LoVo (cell line): ENCODE results near the gene MACROD2.
A peak's percentile ranks its signal among the peaks of the same experiment; 100 is the strongest.

Source experiments
- DNase-seq: peaks from one replicate; pipeline ENCODE4 v3.0.0-alpha.2; 2016; ENCODE audit warnings: low spot score

MACROD2 gene

GRCh38 chr20:14337400-14338171, 342.3 kb downstream of the MACROD2 start, which contains the start of gene FLRT3:
TSS of gene FLRT3 (minus strand) at chr20:14337612. CDS start at chr20:14327506, 10,106 bp downstream.
- DNase-seq: peak; percentile 90

- no peak for DNase-seq
Observed at GRCh38 chr20:14341801-14342200, 346.5 kb downstream of the MACROD2 start.

GRCh38 chr20:14342918-14343317, 347.6 kb downstream of the MACROD2 start:
- DNase-seq: no peak

GRCh38 chr20:14343491-14344065, 348.3 kb downstream of the MACROD2 start:
- DNase-seq: no peak

- DNase-seq: no peak
Observed at GRCh38 chr20:14344746-14345145, 349.4 kb downstream of the MACROD2 start.

- DNase-seq: no peak
Observed at GRCh38 chr20:14355791-14356190, 360.5 kb downstream of the MACROD2 start.

- no peak for DNase-seq
Observed at GRCh38 chr20:14360416-14360815, 365.1 kb downstream of the MACROD2 start.

GRCh38 chr20:14361509-14362345, 366.4 kb downstream of the MACROD2 start:
- no peak for DNase-seq

GRCh38 chr20:14374196-14374595, 378.9 kb downstream of the MACROD2 start:
- DNase-seq: no peak

GRCh38 chr20:14375416-14375985, 380.2 kb downstream of the MACROD2 start:
- DNase-seq: no peak

- DNase-seq: no peak
Observed at GRCh38 chr20:14378326-14378725, 383.0 kb downstream of the MACROD2 start.

- no peak for DNase-seq
Observed at GRCh38 chr20:14383335-14383734, 388.0 kb downstream of the MACROD2 start.

GRCh38 chr20:14384416-14385175, 389.3 kb downstream of the MACROD2 start:
- DNase-seq: no peak

- no peak for DNase-seq
Observed at GRCh38 chr20:14385176-14385740, 389.9 kb downstream of the MACROD2 start.

GRCh38 chr20:14386726-14387125, 391.4 kb downstream of the MACROD2 start:
- no peak for DNase-seq

GRCh38 chr20:14401479-14402138, 406.3 kb downstream of the MACROD2 start:
- DNase-seq: no peak

GRCh38 chr20:14404515-14404914, 409.2 kb downstream of the MACROD2 start:
- DNase-seq: no peak

GRCh38 chr20:14406495-14406894, 411.2 kb downstream of the MACROD2 start:
- peak; percentile 73 for DNase-seq

- no peak for DNase-seq
Observed at GRCh38 chr20:14407336-14407735, 412.0 kb downstream of the MACROD2 start.

GRCh38 chr20:14410869-14411555, 415.7 kb downstream of the MACROD2 start:
- DNase-seq: no peak
